ENCODE data around the gene CD248. TPM values are rescaled to one million over a fixed set of nuclear protein-coding genes. Genes with fewer than 3 reads are reported as not detected.

CD248 gene
- total RNA-seq, 1 donor from 2014 or later, result not detected

- DNase-seq (ENCODE audit: low read depth), result no peak
These were observed 24.0 kb upstream of the CD248 start for GRCh38 chr11:66340596-66341501.

GRCh38 chr11:66339686-66340483, 23.0 kb upstream of the CD248 start:
- no peak for DNase-seq (ENCODE audit: low read depth)

- no peak for DNase-seq (ENCODE audit: low read depth)
These were observed 22.4 kb upstream of the CD248 start for GRCh38 chr11:66339162-66339675.

- no peak for DNase-seq (ENCODE audit: low read depth)
These were observed 21.7 kb upstream of the CD248 start for GRCh38 chr11:66338276-66339161.

- peak; percentile 82 for DNase-seq (ENCODE audit: low read depth)
These were observed 20.5 kb upstream of the CD248 start for GRCh38 chr11:66337103-66337899.

GRCh38 chr11:66336234-66337102, 19.6 kb upstream of the CD248 start, which contains the start of gene RIN1:
Gene RIN1 (minus strand): TSS chr11:66336434. CDS start chr11:66336402, 32 bp downstream.
- DNase-seq (ENCODE audit: low read depth), result peak; percentile 98

GRCh38 chr11:66335531-66336233, 18.8 kb upstream of the CD248 start:
- DNase-seq (ENCODE audit: low read depth), result peak; percentile 80

- no peak for DNase-seq (ENCODE audit: low read depth)
These were observed 18.0 kb upstream of the CD248 start for GRCh38 chr11:66334605-66335442.

- no peak for DNase-seq (ENCODE audit: low read depth)
These were observed 17.2 kb upstream of the CD248 start for GRCh38 chr11:66333896-66334604.

- no peak for DNase-seq (ENCODE audit: low read depth)
These were observed 16.5 kb upstream of the CD248 start for GRCh38 chr11:66333220-66333877.

- DNase-seq (ENCODE audit: low read depth), result no peak
These were observed 15.8 kb upstream of the CD248 start for GRCh38 chr11:66332371-66333219.

GRCh38 chr11:66331542-66332370, 14.9 kb upstream of the CD248 start:
- no peak for DNase-seq (ENCODE audit: low read depth)

GRCh38 chr11:66330931-66331330, 14.1 kb upstream of the CD248 start:
- no peak for DNase-seq (ENCODE audit: low read depth)

GRCh38 chr11:66329165-66329673, 12.4 kb upstream of the CD248 start:
- no peak for DNase-seq (ENCODE audit: low read depth)

Data from myocyte (in vitro differentiated cells).